Sigmoid colon (tissue), 4 donors: ENCODE results near the gene C5orf24.

ENCODE experiments used
- EP300 ChIP-seq, 4 donors: sonication (generic); formaldehyde crosslinking; IDR thresholded peaks; one replicate each; pipeline ENCODE4 v1.6.1; 2017; ENCODE audit warnings: antibody characterized with exemption in 4 of 4
- POLR2A ChIP-seq, 2 donors: fragments of 450-650 bp; IDR thresholded peaks; one replicate each; pipeline ENCODE4 v1.6.1; 2016; ENCODE audit warnings: antibody characterized with exemption in 2 of 2, mild to moderate bottlenecking in 2 of 2, moderate library complexity in 2 of 2
- POLR2AphosphoS5 ChIP-seq, 4 donors: sonication (generic); formaldehyde crosslinking; IDR thresholded peaks; one replicate each; pipeline ENCODE4 v1.6.1; 2017; ENCODE audit warnings: antibody characterized with exemption in 4 of 4
- TF ChIP-seq, protein P1 (sequence below), 4 experiments: fragments of 450-650 bp in 3 of 4; fragments of 200-600 bp in 1 of 4; IDR thresholded peaks; one replicate each; pipeline ENCODE4 v1.5.1; 2016 to 2019; ENCODE audit warnings: antibody characterized with exemption in 4 of 4, mild to moderate bottlenecking in 3 of 4, moderate library complexity in 2 of 4

DNA sequence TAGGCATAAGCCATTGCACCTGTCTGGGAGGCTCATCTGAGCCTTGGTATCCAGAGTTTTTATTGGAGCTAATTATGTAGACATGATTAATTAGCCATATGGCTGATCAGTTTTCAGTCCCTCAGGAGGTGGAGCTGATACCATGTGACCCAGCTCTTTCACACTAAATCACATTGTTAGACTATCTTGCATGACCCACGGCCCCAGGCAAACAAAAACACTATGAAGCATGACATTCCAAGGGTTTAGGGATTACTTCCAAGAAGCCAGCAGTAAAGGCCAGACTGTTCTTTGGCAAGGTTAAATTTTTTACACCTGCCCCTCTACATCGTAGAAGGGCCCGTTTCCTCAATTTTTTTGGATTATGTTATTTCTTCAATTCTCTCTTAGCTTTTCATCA, 5.0 kb upstream of the C5orf24 start:
- TF ChIP-seq, protein P1, sequence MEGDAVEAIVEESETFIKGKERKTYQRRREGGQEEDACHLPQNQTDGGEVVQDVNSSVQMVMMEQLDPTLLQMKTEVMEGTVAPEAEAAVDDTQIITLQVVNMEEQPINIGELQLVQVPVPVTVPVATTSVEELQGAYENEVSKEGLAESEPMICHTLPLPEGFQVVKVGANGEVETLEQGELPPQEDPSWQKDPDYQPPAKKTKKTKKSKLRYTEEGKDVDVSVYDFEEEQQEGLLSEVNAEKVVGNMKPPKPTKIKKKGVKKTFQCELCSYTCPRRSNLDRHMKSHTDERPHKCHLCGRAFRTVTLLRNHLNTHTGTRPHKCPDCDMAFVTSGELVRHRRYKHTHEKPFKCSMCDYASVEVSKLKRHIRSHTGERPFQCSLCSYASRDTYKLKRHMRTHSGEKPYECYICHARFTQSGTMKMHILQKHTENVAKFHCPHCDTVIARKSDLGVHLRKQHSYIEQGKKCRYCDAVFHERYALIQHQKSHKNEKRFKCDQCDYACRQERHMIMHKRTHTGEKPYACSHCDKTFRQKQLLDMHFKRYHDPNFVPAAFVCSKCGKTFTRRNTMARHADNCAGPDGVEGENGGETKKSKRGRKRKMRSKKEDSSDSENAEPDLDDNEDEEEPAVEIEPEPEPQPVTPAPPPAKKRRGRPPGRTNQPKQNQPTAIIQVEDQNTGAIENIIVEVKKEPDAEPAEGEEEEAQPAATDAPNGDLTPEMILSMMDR (IDR thresholded peaks at IDR 0.05), result no peak
- TF ChIP-seq POLR2A (IDR thresholded peaks at IDR 0.05) (no peak), POLR2AphosphoS5 (IDR thresholded peaks at IDR 0.05) (no peak), EP300 (IDR thresholded peaks at IDR 0.05) (no peak)
